Smooth muscle cell of the brain vasculature (primary cell): Measurements from ENCODE around the gene CIB2.

Experiments
- DNase-seq: peaks from one replicate; pipeline ENCODE4 v3.0.0-alpha.2; 2012; ENCODE audit warnings: low read depth, low spot score

Gene CIB2

DNA sequence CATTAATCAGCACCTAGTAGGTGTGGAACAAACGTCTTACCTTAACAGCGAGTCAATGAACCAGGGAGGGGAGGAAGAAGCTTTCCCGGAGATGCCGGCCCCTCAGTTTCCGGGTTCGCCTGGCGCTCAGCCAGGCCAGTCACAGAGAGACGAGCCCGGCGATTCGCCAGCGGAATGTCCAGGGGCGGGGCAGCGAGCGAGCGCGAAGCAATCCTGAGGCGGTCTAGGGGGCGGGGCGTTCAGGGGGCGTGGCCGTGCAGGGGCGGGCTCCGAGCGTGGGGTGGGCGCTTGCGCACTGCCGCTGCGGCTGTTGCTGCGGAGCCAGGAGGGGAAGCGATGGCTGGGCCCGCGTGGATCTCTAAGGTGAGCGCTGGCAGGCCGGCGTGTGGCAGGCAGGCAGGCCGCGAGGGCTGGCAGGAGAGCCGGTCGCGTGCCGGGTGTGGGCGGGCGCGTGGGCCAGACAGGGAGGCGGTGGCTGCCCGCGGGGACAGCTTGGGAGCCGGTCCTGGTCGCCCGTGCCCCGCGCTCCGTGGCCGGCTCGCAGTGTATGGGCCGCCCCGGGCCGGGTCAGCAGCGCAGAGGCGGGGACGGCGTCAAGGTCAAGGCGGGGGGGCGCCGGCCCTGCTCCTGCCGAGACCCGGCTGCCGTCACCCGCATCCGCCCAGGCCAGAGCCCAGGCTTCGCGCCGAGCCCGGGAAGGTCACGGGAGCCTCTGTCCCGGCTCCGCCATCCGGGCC is 18.0 kb upstream of the CIB2 start, which contains the start of gene IDH3A:
Gene IDH3A (plus strand): TSS at position 295 of the 737 bp plus-strand sequence. CDS start 42 bp downstream, at position 337.
- peak; percentile 93 for DNase-seq

DNA sequence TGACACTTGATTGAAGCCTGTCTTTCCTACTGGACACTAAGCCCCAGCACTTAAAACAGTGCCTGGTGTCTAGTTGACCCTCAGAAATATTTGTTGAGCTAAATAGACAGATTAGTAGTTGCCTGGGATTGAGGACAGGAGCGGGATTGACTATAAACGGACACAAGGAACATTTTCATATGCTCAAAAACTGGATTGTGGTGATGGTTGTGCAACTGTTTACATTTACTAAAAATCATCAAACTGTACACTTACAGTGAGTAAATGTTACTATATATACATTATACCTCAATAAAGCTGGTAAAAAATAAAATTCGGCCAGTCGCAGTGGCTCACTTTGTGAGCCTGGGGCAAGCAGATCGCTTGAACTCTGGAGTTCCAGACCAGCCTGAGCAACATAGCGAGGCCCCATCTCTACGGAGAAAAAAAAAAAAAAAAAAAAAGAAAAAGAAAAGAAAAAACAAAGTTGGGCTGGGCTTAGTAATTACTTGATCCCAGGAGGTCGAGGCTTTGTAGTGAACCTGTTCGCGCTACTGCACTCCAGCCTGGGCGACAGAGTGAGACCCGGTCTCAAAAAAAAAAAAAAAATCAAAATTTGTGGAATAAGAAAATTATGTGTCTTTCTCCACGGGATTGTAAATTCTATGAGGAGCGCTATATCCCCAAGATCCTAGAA is 17.3 kb upstream of the CIB2 start:
- DNase-seq, result no peak

DNA sequence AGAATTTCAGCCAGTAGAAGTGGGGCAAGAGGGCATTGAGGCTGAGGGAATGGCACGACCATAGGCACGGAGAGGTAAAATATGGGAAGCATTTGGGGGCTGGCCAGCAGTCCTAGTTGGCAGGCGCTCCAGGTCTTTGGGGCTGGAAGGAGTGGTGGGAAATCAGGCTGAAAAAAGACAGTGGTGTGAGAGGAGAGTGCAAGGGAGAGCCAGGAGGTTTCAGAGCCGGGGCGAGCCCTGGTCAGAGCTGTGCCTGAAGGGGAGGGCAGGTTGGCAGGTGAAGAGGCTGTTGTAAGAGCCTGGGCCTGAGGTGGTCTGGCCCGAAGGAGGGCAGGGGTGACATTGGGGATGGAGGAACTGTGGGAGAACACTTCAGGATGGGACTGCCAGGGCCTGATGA is 16.3 kb upstream of the CIB2 start:
- no peak for DNase-seq

DNA sequence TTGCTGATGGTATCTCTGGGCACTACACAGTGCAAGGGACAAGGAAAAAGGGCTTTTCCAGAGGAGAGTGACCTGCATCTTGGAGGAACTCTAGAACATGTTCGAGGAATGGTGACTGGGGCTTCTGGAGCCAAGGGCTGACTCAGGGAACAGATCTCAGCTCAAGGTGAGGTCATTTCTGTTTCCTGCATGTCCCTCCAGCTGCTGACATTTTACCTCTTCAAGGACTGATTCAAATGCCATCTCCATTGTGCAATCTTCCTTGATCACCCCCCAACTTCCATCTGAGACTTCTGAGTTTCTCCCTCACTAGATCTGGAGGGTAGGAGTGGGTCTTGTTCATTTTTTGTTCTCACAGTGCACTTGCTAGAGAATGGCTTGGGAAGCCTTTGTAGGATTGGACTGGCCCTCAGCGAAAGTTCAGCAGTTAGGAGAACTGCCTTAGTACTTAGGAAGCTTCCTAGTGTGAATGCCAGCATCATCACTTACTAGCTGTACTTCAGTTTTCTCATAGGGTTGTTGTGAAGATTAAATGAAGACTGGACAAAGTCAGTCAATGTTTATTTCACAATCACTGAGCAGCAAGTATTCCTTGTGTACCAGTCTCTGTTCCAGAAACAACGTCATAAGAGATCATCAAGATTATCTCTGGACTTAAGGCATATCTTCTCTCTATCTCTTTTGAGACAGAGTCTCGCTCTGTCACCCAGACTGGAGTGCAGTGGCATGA is 15.3 kb upstream of the CIB2 start:
- DNase-seq, result no peak

DNA sequence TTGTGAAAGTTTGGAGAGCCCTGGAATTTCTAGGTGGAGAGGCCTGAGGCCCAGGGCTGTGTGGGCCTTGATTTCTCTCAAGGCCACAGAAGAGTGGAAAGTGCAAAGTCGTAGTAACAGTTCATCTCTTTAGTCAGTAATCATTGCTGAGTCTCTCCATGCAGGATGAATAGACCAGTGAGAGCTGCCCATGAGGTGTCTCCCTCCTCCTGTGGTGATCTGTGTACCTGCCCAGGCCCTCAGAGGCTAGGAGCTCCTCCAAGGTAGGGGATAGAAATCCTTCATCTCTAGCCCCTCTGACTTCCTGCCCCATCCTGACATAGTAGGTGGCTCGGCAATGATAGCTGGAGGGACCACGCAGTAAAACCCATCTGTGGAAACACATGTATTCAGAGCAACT is 11.1 kb upstream of the CIB2 start:
- DNase-seq, result no peak

DNA sequence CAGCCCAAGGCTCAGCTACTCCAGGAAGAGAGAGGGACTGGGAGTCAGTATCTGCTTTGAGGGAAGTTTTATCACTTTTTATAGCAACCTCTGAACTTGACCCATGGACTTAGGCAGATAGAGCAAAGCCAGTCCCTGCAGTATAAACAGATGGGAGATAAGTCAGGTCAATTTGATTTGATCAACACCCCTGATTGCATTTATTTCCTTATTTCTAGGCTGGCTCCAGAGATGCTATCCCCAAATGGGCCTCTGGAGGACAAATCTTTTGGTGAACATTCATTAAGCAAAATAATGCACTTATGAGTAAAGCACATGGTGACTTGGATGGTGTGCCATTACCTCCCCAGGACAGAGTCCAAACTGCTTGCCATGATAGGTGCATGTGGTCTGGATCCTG is 9.0 kb upstream of the CIB2 start:
- no peak for DNase-seq

DNA sequence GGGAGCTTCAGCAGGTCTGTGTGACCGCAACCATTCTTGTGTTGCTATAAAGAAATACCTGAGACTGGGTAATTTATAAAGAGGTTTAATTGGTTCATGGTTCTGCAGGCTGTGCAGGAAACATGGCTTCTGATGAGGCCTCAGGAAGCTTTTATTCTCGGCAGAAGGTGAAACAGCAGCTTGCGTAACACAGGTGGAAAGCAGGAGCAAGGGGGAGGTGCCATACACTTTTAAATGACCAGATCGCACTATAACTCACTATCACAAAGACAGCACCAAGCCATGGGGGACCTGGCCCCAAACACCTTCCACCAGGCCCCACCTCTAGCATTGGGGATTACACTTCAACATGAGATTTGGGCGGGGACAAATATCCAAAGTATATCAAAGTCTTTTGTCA is 8.3 kb upstream of the CIB2 start:
- no peak for DNase-seq

DNA sequence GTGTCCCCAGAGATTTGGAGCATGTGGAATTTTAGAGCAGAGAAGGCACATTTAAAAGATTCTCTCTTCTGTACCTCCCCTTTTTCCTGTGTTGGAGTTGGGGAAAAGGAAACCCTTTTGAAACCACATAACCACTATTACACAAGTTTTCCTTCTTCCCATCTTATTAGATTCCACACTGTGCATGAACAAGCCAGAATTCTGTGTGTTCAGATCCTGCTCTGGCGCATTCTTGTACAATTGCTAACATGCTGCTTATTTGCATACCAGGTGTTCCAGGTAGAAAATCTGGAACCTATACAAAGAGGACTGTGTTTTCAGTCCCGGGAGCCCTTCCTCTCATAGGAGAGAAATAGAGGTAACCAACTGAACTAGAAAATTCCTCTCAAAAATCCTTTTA is 2.6 kb upstream of the CIB2 start:
- no peak for DNase-seq

DNA sequence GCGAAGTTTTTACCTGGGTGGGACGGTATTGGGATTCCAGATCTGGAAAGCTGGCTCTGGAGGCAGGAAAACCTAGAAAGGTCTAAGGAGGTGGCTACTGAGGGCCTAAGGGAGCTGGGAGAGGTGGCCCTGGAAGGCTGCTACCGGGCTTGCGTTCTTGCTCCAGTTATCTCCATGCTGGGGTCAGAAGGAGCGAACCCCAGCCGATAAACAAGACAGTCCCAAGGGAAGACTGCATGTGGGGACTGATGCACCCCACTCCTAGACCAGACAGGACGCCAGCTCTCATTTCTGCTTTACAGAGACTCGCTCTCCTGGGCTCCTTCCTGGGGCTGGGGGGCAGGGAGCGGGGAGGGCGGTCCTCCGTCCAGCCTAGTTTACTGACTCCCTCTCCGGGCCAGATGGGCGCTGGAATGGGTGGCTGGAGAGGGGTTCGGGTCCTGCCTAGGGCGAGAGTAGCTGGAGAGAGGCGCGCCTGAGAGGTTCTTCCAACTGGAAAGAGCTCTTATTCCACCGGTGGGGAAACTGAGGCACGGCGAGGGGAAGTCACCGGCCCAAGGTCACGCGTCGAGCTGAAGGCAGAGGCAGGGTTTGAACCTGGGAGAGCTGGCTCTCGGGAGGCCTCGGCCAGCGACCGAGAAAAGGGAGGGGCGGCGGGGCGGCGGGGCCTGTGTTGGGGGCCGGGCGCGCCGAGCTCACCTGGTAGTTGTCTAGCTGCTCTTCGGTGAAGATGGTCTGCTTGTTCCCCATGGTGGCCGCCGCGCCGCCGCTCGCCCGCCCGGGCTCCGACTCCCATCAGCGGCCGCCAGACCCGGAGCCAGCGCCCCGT is 565 bp downstream of the CIB2 start:
- no peak for DNase-seq

DNA sequence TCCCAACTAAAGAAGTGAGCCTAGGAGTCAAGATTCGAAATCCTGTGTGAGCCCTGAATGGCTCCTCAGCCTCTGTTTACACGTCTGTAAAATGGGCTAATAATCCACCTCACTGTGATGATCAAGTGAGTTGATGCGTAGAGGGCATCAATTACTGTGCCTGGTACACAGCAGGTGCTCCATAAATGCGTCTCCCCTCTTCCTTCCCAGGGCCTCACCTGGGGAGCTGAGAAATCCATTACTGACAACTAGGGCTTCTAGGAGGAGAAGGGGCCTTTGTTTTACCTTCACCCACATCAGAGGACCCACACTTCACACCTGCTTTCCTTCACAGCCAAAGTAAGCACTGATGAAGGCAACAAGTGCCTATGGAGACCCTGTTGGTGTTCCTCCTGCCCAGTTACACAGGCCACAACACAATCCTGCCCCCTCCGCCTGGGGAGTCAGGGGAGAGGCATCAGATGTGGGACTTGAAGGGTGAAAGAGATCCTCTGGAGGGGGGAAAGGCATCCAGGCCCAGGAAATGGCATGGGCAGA is 1.4 kb downstream of the CIB2 start:
- DNase-seq, result no peak

DNA sequence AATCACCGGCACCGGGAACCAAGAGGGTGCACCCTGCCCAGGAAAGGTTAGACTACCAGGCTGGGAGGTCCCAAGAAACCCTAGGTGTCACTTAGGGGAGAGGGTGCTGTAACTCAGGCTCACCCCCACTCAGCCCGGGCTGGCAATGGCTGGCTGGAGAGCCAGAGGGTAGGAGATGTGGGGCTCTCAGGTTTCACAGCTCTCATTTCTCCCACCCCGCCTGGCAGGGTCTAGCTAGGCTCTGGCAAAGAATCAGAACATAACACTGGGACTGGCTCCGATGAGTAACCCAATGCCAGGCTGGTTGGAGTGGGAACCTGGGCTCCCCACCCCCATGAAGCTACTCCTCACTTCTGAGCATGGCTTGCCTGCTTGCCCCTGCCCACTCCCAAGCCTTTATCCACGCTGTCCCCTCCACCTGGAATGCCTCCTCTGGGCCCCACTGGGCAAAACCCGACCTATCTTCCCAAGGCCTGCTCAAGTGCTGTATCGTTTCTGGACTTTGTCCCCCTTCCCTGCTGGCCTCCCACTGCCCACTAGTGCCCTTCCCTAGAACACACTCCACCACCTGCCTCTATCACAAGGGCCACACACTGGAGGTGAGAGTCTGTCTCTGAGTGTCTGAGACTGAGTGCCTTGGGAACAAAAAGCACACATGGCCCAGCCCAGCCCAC is 2.0 kb downstream of the CIB2 start:
- DNase-seq, result no peak

DNA sequence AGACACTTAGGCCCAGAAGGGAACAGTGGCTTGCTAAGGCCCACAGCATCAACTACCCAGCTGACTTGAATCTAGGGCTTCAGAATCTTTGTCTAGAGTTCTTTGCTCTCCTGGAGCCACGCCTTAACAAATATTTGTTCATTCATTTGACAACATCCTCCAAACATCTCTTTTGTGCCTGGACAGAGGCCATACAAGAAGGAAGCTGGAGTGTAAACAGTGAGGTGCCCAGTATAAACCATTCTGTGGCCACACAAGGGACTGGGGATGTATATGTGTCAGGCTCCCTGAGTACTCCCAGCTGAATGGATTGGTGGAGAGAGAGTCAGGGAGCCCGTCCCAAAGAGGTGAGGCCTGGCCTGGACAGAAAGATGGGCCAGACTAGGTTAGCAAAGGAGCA is 3.4 kb downstream of the CIB2 start:
- no peak for DNase-seq

DNA sequence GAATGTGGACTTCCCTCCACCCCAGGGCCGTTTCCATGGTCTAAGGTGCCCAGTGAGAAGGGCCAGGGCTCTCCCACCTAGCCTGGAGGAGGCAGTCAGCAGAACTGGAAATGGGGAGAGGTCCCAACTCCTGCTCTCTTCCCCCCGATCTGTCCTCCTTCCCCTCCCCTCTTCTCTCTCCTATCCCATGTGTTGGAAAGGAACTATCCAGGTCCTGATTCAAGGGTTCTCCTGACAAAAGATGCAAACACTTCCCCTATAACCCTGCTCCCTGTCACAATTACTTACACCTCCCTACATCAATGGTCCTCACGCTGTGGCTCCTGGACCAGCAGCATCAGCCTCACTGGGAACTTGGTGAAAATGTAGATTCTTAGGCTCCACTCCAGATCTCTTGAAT is 6.0 kb downstream of the CIB2 start:
- no peak for DNase-seq

DNA sequence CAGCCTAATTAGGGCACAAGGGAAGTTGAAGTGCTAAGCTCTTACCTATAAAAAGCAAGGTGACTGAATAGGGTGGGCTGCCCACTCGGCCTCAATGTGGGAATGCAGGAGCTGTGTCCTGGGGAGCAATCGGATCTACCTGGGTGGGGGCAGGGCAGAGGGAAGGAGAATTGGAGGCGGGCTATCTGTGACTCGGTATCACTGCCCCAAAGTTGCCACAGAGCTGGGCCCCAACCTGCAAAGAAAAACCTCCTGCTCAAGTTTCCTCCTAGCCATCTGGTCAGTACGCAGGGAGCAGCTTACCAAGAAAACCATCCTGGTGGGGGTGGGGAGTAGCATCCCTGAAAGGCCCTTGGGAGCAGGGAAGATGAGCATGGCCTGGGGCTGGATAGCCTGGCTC is 10.7 kb downstream of the CIB2 start:
- DNase-seq, result no peak

DNA sequence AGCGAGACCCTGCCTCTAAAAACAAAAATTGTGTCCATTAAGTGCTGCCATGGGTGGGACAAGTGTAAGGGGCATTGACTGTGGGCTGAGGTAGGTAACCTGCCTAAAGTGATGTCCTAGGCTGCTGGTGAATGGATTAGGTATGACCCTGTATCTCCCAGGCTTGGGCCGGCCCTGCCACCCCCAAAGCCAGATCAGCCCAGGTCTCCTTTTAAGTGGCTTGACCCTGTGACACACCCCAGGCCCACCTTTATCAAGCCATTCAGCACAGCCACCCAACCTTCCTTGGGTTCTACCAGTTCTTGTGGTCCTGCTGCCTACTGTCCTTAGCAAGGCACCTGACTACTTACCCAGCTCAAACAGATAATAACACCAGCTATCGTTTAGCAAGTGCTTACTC is 18.7 kb downstream of the CIB2 start:
- DNase-seq, result no peak

DNA sequence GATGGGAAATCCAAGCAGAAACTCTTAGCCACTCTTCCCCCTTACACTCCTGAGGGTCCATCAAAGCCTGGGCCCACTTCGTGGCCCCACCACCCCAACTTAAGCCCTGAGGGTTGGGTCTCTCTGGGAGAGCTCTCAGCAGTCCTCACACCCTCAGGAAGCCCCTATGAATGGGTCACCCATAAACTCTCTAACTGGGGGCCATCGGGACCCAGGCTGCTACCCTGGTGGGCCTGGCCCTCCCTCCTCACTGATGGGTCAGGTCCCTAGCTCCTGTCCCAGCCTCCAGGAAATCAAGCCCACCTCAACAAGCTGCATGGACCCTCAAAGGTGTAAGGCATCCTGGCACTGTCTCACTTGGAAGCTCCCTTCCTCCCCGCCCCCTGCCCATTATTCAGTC is 19.5 kb downstream of the CIB2 start:
- no peak for DNase-seq

DNA sequence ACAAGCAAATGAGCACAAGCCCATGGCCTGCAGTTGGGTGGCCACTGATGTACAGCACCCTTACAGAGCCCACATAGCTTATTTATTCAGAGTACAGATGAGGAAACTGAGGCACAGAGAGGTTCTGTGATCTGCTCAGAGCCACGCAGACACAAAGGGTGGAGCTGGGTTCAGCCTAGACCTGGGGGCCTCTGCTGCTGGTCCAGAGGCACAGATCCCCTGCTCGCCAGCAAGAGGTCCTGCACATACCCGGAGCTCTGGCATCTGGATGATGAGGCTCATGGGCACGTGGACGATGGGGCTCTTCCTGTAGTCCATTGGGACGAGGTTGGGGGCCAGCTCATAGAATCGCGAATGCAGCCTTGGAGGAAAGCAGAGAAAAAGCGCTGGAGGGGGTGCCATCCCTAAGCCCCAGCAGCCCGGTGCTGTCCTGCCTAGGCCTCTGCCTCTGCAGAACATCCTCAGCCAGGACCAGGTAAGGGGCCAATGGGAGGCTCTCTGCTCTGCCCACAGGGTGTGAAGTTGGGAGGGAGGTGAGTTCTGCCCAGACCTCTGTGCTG is 20.2 kb downstream of the CIB2 start:
- DNase-seq, result no peak

DNA sequence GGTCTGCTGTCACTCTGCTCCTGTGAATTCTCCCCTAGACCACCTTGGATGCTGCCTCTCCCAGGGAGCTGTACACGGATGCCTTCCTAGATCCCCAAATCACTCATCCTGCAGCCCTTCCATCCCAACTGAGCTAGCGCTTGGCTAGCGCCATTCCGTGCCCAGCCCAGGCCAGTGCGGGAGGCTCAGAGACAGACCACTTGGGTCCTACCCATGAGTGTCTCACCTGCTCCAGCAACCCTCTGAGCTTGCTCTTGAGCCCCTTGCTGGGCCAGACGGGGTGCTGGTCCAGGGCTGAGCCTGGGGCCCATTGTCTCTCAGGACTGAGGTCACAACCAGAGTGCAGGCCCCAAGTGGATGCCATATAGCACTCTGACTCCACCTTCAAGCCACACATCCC is 21.1 kb downstream of the CIB2 start:
- DNase-seq, result no peak

DNA sequence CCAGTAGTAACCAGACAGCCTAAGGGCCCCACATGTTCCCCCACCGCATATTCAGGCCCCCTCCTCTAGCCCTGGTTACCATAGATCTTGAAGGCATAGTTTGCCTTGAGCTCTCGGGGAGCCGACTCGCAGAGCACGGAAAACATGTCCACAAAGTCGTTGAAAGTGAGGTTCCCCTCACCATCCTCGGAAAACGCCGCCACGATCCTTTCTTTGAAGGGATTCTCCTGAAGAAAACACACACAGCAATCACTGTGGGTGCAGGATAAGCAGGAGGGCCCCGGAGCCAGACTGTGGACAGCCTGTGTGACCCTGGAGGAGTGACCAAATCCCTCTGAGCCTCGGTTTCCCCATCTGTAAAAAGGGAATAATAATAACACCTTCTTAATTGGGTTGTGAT is 22.1 kb downstream of the CIB2 start:
- no peak for DNase-seq

DNA sequence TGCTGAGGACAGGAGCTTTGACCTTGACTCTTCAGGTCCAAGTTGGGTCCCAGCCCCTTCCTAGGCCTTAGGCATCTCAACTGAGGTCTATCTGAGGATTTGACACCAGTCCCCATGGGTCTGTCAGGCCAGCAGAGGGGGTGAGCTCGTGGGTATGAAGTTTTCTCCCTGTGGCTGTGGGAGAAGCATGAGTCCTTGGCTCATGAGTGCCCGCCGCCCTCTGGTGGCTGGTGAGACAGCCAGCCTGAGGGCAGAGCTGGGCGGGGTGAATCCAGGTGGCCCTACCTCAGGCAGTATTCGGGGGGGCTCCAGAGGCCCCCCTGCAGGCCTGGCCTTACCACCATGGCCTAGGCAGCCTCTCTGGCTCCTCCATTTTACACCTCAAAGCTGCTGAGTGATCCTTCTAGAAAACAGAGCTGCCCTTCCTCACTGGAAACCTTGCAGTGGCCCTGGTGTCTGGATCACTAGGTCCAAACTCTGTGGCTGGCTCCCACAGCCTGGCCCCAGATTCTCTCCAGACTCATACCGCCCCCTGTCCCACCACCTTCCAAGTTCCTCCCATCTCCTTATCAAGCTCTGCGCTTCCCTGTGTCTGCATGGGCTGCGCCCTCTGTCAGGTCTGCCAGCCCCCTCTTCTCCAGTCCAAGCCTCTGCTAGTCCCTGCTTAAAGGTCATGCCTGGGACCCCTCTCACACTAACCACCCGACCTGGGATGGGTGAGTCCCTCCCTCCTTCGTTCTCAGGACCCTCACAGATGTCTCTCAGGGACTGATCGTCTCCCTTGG is 22.8 kb downstream of the CIB2 start:
- peak; percentile 61 for DNase-seq
